GM21737 (cell line): ENCODE data around the gene ASIC2.

Source experiments
- ATAC-seq: cut with Tn5 transposase; IDR thresholded peaks from one replicate; pipeline ENCODE4 v1.9.1; 2021; ENCODE audit warnings: mild to moderate bottlenecking, moderate library complexity; ENCODE audit not compliant: unreplicated experiment

Gene ASIC2

GRCh38 chr17:33207231-33207630, 85.9 kb downstream of the ASIC2 start:
- no peak for ATAC-seq

- no peak for ATAC-seq
Observed at GRCh38 chr17:33205552-33205951, 87.5 kb downstream of the ASIC2 start.

- ATAC-seq: no peak
Observed at GRCh38 chr17:33204701-33205100, 88.4 kb downstream of the ASIC2 start.

GRCh38 chr17:33204156-33204555, 88.9 kb downstream of the ASIC2 start:
- ATAC-seq: no peak

GRCh38 chr17:33202796-33203495, 90.1 kb downstream of the ASIC2 start:
- ATAC-seq: no peak

- no peak for ATAC-seq
Observed at GRCh38 chr17:33202021-33202420, 91.1 kb downstream of the ASIC2 start.

GRCh38 chr17:33201283-33201682, 91.8 kb downstream of the ASIC2 start:
- no peak for ATAC-seq

- no peak for ATAC-seq
Observed at GRCh38 chr17:33200587-33200986, 92.5 kb downstream of the ASIC2 start.

- no peak for ATAC-seq
Observed at GRCh38 chr17:33199571-33200510, 93.3 kb downstream of the ASIC2 start.

- no peak for ATAC-seq
Observed at GRCh38 chr17:33198954-33199353, 94.1 kb downstream of the ASIC2 start.

GRCh38 chr17:33197342-33197741, 95.8 kb downstream of the ASIC2 start:
- no peak for ATAC-seq

- no peak for ATAC-seq
Observed at GRCh38 chr17:33196883-33197282, 96.2 kb downstream of the ASIC2 start.

- ATAC-seq: no peak
Observed at GRCh38 chr17:33192951-33193911, 99.9 kb downstream of the ASIC2 start.

- ATAC-seq: no peak
Observed at GRCh38 chr17:33183487-33184026, 109.5 kb downstream of the ASIC2 start.

- no peak for ATAC-seq
Observed at GRCh38 chr17:33179151-33179550, 113.9 kb downstream of the ASIC2 start.

- ATAC-seq: no peak
Observed at GRCh38 chr17:33178681-33179080, 114.4 kb downstream of the ASIC2 start.

- ATAC-seq: no peak
Observed at GRCh38 chr17:33175562-33175961, 117.5 kb downstream of the ASIC2 start.

- no peak for ATAC-seq
Observed at GRCh38 chr17:33171931-33172330, 121.2 kb downstream of the ASIC2 start.

GRCh38 chr17:33169580-33170285, 123.4 kb downstream of the ASIC2 start:
- ATAC-seq: no peak

GRCh38 chr17:33167736-33168135, 125.4 kb downstream of the ASIC2 start:
- ATAC-seq: no peak
